ENCODE results near the gene VEGFB.
"Not testable (repeated sequence)": the region's sequence is repeated elsewhere in the genome, so short reads cannot be mapped to it uniquely, and the experiment has no call there.

Gene VEGFB

GRCh38 chr11:64232182-64232966, 2.0 kb upstream of the VEGFB start:
- no peak for DNase-seq

GRCh38 chr11:64232967-64233315, 1.4 kb upstream of the VEGFB start:
- no peak for DNase-seq

- DNase-seq, result no peak
These were observed 429 bp downstream of the VEGFB start for GRCh38 chr11:64234647-64235379.

- DNase-seq, result no peak
These were observed 1.2 kb downstream of the VEGFB start for GRCh38 chr11:64235437-64236161.

- no peak for DNase-seq
These were observed 3.1 kb downstream of the VEGFB start for GRCh38 chr11:64237484-64237951.

- DNase-seq, result no peak
These were observed 3.7 kb downstream of the VEGFB start for GRCh38 chr11:64238076-64238475.

GRCh38 chr11:64238999-64239398, 4.6 kb downstream of the VEGFB start:
- no peak for DNase-seq

- DNase-seq, result no peak
These were observed 5.5 kb downstream of the VEGFB start for GRCh38 chr11:64239662-64240434.

GRCh38 chr11:64240435-64241240, 6.3 kb downstream of the VEGFB start, which contains the start of gene FKBP2:
Gene FKBP2 (plus strand): TSS chr11:64241095. CDS start chr11:64242388, 1,293 bp downstream.
- DNase-seq, result peak; percentile 97

GRCh38 chr11:64241241-64241490, 6.8 kb downstream of the VEGFB start:
- peak; percentile 100 for DNase-seq

- DNase-seq, result no peak
These were observed 7.3 kb downstream of the VEGFB start for GRCh38 chr11:64241491-64242374.

GRCh38 chr11:64243236-64243854, 9.0 kb downstream of the VEGFB start:
- DNase-seq, result no peak

GRCh38 chr11:64244107-64244506, 9.7 kb downstream of the VEGFB start:
- no peak for DNase-seq

GRCh38 chr11:64244966-64245365, 10.6 kb downstream of the VEGFB start:
- no peak for DNase-seq

GRCh38 chr11:64245401-64245796, 11.0 kb downstream of the VEGFB start:
- no peak for DNase-seq

GRCh38 chr11:64245797-64246620, 11.6 kb downstream of the VEGFB start:
- DNase-seq, result peak; percentile 83

GRCh38 chr11:64246621-64246870, 12.2 kb downstream of the VEGFB start:
- DNase-seq, result not testable (repeated sequence)

GRCh38 chr11:64246871-64247728, 12.7 kb downstream of the VEGFB start, which contains the start of gene PPP1R14B:
Gene PPP1R14B (minus strand): TSS chr11:64246943. CDS start chr11:64246673, 270 bp downstream.
- peak; percentile 80 for DNase-seq
